ENCODE measurements around the gene CGNL1.
A peak's percentile ranks its signal among the peaks of the same experiment; 100 is the strongest.

CGNL1 gene

DNA sequence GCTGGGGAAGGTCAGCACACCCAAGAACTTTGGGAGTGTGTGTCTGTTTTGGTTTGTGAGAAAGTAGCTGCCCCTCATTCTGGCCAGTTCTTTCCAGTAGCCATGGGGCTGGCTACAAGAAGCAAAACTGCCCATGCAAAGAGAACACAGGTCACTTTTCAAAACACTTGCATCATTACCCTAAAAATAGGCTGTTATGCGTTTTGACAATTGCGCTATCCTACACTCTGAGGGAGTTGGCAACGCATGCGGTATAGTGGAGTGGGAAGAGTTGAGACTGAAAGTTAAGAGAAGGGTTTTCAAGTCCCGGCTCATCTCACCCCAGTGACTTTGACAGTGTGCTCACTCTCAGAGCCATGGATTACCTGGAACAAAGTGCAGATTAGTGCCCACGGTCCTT, 173.6 kb downstream of the CGNL1 start:
- DNase-seq (ENCODE audit: low spot score), result no peak

DNA sequence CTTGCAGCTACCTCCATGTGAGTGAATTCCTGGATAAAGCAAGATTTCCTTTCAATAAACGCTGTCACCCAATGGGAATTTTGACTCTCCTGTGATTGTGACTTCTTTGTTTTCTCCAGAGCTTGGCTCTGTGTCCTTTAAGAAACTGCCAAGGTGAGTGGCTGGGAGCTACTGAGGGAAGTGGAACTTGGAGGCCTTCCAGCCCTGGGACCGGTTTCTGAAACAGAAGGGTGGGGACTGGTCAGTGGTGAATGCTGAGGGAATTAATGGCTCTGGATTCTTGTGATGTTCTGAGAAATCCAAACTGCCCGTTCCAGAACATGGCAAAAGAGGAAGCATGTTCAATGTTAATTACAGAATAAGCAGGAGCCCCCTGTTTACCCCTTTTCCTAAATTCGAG, 174.3 kb downstream of the CGNL1 start:
- no peak for DNase-seq (ENCODE audit: low spot score)

DNA sequence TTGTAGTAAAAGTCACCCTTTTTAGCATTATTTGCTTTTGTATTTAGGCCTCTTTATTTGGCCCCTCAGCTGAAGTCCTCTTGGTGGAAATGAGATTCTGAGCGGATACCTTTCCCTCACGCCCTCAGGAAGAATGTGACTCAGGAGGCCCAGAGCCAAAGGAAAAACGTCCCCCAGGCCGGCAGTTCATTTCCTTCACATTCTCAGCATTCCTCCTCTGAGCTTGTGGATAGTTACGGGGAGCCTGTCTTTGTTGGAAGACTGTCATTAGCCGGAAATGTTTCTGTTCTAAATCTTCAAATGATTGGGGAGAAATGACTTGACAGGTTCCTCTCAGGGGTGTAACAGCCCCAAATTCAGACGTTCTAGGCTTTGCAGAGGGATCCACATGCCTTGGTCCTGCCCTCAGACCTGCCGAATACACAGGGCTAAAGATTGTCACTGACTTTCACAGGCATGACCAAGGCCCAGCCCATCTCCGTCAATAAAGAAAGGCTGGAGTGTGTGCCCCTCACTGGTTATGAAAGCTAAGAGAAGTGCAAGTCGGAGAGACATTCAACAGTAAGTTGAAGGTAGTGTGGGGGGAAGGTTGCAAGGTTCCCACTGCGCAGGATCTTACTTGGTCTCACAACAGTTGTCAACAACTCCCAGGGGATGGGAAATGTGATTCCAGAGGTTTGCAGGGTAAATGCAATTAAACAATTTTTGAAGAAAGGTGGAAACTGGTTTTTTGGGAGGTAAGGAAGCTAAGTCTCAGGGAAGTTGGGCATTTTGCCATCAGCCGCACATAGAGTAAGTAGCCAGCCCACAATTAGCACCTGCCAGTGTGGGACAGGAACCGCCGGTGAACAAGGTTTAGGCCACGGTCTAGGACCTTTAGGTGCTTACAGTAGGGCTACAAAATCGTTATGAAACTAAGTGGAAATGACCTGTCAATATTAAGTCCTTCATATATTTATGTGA, 175.7 kb downstream of the CGNL1 start:
- DNase-seq (ENCODE audit: low spot score), result peak; percentile 59

DNA sequence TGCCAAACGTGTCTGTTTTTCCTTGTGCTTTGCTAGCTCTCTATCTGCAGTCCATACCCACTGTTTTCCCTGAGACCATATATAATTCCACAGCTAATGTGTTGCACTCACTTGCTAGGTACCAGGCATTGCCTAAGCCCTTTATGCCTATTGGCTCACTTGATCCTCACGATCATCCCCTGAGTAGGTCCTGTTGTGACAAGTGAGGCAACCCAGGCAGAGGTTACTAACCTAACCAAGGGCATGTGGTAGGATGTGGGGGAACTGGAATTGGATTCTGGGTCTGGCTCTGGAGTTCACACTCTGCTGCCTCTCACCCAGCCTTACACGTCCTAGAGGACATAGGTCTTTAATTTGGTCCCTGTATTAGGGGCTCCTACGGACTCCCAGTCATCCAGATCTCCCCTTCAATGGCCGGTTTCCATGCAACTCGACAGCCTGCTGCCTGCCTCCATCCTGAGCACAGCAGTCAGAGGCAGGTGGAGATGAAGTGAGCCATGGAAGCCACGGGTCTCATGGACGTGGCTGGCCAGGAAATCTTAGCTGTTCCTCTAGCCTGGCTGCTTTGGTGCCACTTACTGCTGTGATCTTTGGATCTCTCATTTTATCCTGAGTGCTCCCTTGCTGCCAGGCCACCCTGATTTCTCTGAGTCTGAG, 176.5 kb downstream of the CGNL1 start:
- no peak for DNase-seq (ENCODE audit: low spot score)

DNA sequence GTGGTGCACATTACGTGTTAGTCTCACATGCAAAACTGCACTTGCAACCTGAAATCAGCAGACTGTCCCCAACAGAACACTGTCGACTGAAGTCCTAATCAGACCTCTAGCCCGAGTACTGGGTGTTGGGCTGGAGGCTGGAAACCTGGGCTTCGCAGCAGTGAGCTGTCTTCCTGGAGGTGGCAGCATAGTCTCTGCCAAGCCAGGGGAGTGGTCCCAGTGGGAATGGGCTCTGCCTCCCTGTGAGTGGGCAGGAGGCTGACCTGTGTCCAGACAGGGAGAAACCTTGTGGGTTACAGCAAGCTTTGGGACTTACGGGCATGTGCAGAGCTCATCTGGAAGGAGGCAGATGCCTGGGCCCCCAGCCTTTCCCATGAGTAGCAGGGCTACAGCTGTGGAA, 177.2 kb downstream of the CGNL1 start:
- no peak for DNase-seq (ENCODE audit: low spot score)

DNA sequence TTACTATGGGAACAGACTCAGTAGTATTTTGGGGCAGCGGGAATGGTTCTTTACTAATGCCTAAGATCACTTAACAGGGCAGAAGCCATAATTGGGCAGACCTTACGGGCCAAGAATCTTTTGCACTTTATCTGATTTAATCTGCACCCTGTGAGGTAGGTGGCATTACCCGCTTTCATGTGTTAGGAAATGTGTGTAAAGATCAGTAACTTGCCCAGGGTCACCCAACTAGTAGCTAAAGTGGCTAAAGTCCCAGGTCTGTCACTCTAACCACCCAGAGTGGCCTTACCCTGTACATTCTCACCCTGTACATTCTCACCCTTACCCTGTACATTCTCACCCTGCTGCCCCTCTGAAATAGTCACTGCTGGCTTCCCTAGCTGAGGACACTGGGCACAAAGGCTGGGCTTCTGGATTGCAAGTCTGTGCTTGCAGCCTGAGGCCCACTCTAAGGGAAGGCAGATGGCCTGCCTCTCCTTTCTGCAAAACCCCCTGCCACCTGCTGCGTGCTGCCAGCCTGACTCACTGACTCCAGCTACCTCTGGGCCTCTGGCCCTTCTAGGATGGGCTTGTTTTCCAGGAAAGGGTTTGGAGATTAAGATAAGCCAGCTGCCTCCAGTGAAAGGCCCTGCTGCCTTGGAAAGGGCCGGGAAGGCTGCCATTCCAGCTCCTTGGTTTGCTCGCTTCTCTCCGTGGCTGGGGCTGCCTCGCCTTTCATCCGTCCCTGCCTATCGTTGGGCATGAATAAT, 177.9 kb downstream of the CGNL1 start:
- DNase-seq (ENCODE audit: low spot score), result no peak

DNA sequence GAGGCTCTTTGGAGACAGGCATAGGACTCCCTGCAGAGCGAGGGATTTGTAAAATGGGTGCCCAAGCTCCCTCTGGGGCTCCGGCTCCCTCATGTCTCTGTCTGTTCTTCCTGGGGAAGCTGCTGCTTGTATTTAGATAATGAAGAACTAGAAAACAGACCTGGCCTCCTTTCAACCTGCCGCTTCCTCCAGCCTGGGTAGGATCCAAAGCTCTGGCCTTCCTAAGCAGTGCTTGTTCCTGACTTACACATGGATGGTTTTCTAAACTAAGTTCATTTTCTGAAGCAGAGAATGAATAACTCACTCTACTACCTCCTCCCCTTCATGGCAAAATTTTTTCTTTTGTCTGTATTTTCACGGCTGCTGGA, 178.5 kb downstream of the CGNL1 start:
- no peak for DNase-seq (ENCODE audit: low spot score)

DNA sequence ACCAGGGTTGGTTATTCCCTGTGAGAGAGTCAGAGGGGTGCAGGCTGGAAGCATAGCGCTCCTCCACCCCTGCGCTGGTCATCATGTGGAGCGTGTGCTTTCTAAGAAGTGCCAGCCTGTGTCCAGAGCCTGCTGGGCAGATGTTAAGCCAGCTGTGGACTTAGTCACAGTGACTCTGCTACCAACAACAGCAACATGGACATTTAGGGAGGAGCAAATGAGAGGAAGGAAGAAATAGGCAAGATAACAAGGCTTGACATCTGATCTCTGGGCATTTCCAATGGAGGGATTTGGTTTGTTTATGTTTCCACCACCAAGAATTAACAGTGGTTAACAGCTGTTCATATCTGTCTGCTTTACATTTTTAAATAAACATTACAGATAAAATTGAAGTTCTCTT, 179.0 kb downstream of the CGNL1 start:
- no peak for DNase-seq (ENCODE audit: low spot score)

DNA sequence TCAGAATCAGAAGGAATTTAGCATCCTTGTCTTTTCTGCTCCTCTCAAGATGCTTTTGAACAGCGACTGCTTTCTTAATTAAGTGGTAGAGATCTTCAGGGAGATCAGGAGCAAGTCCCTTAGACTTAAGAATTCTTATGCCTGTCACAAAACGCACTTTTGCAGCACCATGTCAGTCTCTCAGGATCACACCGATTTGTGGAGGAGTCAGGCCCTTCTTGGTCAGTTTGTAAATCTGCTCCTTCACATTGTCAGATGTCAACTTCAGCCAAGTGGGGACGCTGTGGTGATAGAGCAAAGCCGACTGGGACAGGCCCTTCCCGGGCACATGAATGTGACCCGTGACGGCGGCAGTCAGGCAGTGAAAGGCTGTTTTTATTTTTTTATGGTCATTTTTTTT, 179.7 kb downstream of the CGNL1 start:
- no peak for DNase-seq (ENCODE audit: low spot score)

DNA sequence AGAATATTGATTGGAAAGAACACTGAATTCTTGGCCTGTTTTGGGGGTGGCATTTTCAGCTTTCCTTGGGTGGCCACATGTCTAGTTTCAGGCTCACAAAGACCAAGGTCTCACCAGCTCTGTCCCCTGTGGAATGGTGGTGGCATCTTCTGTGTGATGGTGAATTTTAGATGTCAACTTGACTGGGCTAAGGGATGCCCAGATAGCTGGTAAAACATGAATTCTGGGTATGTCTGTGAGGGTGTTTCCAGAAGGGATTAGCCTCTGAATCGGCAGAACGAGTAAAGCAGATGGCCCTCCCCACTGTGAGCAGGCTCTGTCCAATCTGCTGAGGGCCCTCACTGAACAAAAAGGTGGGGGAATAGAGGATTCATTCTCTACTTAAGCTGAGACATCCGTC, 181.0 kb downstream of the CGNL1 start:
- DNase-seq (ENCODE audit: low spot score), result no peak

DNA sequence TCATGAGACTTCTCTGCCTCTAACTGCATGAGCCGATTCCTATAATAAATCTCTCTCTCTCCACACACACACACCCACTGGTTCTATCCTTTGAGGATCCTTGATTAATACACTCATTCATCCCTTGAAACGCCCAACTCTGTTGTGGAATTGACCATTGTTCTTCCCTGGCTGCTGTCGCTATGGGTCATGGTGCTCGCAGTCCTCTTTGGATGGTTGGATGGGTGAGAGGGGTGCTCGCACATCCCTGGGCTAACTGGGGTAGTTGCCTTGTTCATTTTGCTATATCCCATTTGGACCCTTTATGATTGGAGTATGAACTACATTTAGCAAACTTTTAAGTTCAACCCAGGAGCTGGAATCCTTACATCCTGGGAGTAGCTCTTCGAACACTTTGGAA, 181.5 kb downstream of the CGNL1 start:
- DNase-seq (ENCODE audit: low spot score), result no peak

DNA sequence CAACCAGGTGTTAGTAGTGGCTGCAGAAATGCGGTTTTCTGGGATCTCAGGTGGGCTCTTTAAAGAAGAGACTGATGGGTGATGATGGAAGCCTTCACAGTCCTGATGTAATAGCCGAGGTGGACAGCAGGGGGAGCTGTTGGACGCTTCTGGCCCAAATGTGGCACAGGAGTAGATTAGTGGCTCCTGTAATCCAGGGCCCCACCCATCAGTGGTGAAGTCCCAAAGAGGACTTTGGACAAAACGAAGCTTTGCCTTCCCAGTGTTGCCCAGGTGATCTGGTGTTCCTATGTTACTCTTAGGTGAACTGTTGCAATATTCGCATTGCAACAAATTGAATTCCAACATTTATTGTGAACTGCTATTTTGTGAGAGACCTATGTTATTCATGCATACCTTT, 183.6 kb downstream of the CGNL1 start:
- DNase-seq (ENCODE audit: low spot score), result peak; percentile 54

DNA sequence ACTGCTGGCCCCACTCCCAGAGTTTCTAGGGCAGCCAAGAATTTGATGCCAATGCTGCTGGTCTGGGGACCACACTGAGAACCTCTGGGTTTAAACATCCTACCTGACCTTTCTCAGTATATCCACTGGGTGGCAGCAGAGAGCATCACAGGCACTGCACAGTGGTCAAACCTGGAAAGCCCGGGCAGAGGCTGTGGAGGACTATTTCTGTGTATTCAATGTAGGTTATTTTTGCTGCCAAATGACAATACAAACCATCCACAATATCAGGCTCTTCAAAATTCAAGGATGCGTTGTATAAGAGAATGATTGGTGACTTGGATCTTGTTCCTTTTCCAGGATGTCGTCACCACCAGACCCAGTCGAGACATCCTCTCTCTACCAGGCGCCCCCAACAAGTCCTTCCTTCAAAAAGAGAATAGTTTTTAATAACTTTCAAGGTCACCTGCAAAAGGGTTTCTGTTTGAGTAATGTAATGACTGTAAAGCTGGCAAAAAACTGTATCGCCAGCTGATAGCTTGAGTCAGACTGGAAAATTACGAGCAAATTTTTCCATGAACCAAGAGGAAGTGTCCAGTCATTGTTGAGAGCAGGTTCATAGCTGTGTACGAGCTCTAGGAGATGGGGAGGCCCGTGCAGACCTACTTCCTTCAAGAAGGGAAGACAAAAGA, 184.9 kb downstream of the CGNL1 start:
- peak; percentile 76 for DNase-seq (ENCODE audit: low spot score)

DNA sequence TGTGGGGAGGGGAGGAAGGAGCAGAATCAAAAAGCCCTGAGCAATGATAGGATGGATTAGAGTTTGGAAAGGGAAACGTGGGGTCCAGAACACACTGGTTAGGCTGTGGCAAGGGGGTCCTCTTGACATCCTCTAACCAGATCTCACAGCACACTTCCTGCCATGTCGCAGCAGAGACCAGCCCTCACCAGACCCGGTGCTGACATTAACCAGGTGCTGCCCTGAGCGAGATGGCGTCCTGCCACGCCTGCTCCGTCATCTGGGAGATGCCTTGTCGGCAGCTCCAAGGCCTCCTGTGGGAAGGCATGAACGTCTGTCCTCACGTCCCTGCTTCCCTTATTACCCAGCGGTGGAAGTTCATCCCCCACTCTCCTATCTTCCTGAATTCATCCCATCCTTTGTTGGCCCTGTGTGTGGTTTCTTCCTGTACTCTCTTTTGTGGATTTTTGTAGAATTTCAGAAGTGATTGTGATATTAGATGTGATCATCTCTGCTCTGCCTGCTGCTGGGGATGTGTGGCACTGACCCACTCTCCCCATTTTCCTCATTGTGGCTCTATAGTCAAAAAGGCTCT, 186.0 kb downstream of the CGNL1 start:
- DNase-seq (ENCODE audit: low spot score), result no peak

DNA sequence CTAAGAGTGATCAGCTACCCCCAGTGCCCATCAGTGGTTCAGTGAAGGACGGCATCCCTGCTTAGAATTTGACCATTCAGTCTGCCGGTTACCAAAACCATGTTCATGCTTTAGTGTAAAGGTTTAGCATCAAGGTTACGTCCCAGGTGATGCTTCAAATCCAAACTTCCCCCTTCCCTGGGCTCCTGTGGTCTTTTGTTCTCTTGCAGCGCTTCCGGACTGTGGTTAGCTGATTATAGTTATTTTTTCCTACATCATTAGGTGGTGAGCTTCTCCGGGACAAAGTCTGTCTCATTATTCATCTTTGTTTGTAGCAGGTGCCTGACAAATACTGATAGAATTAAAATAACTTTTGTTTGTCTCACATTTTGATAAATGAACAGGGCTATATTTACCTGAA, 187.1 kb downstream of the CGNL1 start:
- peak; percentile 87 for DNase-seq (ENCODE audit: low spot score)

DNA sequence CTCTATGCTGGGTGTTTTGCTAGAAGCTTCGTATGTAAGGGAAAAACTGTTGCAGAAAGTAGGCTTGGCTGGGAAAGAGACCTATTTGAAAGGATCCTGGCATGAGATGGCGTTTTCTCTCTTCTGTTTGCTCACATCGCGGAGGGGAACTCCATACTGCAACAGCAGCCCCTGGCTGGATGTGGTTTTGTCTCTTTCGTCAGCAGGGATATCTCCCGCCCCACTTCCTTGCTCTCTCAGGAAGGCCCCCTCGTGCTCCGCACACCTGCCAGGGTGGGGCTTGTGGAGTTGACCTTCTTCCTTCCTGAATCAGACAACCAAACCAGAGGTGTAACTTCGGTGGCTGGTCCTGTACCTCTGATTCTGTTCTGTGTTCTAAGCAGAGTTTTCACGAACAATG, 189.0 kb downstream of the CGNL1 start:
- peak; percentile 89 for DNase-seq (ENCODE audit: low spot score)

DNA sequence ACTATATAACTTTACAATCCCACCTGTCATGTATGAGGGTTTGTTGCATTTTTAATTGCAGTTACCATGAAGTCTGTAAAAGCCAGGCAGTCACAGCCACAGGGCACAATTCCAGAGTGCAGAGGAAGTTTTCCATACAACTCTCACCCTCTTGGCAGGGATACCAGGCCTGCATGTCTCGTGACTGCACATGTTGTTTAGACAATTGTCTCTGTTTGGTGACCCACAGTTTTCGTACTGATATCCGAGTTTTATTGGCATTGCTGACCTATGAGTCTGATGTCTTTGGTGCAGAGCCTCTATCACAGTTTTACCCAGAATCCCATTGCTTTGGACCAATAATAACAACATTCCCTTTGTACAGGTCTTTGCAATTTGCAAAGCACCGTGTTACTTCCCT, 190.5 kb downstream of the CGNL1 start:
- no peak for DNase-seq (ENCODE audit: low spot score)

DNA sequence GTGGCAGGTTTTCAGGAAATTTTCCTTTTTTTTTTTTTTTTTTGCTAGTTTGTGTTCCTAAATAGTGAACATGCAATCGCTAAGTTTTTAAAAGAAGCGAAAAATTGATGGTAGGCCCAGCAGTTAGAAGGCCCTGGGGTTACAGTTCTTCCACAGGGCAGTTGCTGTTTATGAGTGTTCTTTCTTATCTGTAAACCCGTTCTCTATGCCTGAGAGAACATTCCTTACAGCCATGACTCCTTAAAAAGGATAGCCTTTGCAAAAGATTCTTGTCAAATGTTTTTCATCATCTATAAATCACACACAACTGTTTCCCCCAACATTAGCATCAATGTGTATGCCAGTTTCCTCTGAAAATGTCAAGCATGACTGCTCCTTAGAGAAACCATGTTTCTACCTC, 191.6 kb downstream of the CGNL1 start:
- DNase-seq (ENCODE audit: low spot score), result no peak

DNA sequence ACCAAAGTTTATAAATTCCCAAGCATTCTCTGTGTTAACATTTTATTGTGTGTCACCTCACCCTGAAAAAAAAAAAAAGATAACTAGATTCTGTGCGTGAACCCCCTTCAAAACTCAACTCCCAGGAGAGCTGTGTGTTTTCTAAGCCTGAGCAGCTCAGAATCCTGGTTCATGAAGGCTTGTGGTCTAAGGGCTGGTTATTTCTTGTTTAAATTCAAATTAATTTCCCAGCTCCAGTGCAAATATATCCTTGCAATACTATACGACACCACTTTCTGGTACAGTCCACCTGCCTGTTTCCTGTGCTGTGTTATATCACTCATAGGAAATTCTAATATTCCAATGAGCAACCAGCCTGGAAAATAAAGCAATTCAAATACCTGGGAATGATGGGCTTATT, 192.0 kb downstream of the CGNL1 start:
- no peak for DNase-seq (ENCODE audit: low spot score)

DNA sequence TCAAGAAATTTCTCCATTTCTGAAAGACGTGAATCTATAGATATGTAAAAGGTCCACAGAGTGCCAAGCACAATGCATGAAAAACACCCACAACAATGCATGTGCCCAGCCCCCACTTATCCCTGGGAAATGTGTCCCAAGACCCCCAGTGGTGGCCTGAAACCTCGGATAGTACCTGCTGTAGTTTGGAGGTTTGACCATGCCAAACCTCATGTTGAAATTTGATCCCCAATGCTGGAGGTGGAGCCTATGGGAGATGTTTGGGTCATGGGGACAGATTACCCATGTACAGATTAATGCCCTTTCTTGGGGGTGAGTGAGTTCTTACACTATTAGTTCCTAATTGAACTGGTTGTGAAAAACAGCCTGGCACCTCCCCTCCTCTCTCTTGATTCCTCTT, 194.0 kb downstream of the CGNL1 start:
- DNase-seq (ENCODE audit: low spot score), result no peak

DNA sequence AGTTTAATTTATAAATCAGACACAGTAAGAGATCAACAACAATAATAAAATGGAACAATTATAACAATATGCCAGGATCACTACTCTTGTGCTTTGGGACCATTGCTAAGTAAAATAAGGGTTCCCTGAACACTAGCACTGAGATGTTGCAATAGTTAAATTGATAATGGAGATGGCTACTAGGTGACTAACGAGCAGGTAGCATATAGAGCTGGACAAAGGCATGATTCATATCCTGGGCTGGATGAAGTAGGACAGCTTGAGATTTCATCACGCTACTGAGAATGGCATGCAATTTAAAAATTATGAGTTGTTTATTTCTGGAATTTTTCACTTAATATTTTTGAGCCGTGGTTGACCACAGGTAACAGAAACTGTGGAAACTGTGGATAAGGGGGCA, 194.7 kb downstream of the CGNL1 start:
- DNase-seq (ENCODE audit: low spot score), result peak; percentile 89

DNA sequence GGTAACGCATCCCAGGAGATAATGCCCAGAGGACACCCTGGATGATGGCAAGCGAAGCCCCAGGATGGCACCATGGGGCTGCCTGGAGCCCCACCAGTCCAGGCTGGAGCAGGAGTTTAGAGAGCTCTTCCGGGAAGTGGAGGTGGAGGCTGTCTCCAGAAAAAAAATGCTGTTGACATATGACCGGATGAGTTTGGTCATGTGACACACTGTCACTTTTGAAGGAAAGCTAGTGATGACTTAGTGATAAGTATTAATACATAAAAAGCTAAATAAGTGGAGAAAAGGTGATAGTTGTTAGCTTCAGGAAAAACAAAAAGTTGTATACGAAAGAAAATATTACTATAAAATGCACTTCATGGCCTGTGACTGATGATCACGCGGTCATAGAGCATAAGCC, 195.4 kb downstream of the CGNL1 start:
- no peak for DNase-seq (ENCODE audit: low spot score)
